Gastroesophageal sphincter (tissue), 4 donors: ENCODE results near the gene TIMM9. TPM values are rescaled to one million over a fixed set of nuclear protein-coding genes. Genes with fewer than 3 reads are reported as not detected.

ENCODE experiments used
- ATAC-seq: fragments of 150-250 bp; one replicate; pipeline ENCODE4 v1.9.1; 2016; ENCODE audit warnings: mild to moderate bottlenecking, moderate library complexity
- H3K27ac ChIP-seq, 4 donors: fragments of 200-600 bp; sonication (generic) in 3 of 4; 1 replicate in 3 of 4; 2 replicates in 1 of 4; pipeline ENCODE4 v1.5.1; 2016 to 2019
- H3K27me3 ChIP-seq: fragments of 200-600 bp; sonication (generic); one replicate; pipeline ENCODE4 v1.5.1; 2019
- H3K36me3 ChIP-seq, 2 donors: fragments of 200-600 bp; sonication (generic); one replicate each; pipeline ENCODE4 v1.5.1; 2019; ENCODE audit warnings: control low read depth in 1 of 2
- H3K4me1 ChIP-seq, 3 donors: fragments of 200-600 bp; sonication (generic); 1 replicate in 2 of 3; 2 replicates in 1 of 3; pipeline ENCODE4 v1.5.1; 2016 to 2019; ENCODE audit warnings: control low read depth in 2 of 3
- H3K4me3 ChIP-seq, 2 donors: fragments of 200-600 bp; sonication (generic); one replicate each; pipeline ENCODE4 v1.5.1; 2019; ENCODE audit warnings: mild to moderate bottlenecking in 1 of 2, moderate library complexity in 1 of 2
- H3K9me3 ChIP-seq, 3 donors: fragments of 200-600 bp; sonication (generic); one replicate each; pipeline ENCODE4 v1.5.1; 2017 to 2019; ENCODE audit warnings: control low read depth in 2 of 3
- EP300 ChIP-seq: sonication (generic); formaldehyde crosslinking; IDR thresholded peaks from one replicate; pipeline ENCODE4 v1.6.1; 2017; ENCODE audit warnings: antibody characterized with exemption, mild to moderate bottlenecking
- POLR2A ChIP-seq, 2 donors: fragments of 450-650 bp; IDR thresholded peaks; one replicate each; pipeline ENCODE4 v1.6.1; 2017; ENCODE audit warnings: antibody characterized with exemption in 2 of 2, mild to moderate bottlenecking in 2 of 2, moderate library complexity in 1 of 2
- POLR2AphosphoS5 ChIP-seq: sonication (generic); formaldehyde crosslinking; IDR thresholded peaks from one replicate; pipeline ENCODE4 v1.6.1; 2017; ENCODE audit warnings: antibody characterized with exemption
- WGBS, 2 donors: methylation state at CpG; one replicate each; pipeline ENCODE4 v1.1.5; 2018; ENCODE audit warnings: low coverage in 1 of 2; 5-methylcytosine and 5-hydroxymethylcytosine counted together
- total RNA-seq, 4 donors: library from RNA; depleted of rRNA; stranded (reverse); fragments of >200 nt; gene quantifications; one replicate each; pipeline ENCODE4 v1.1.0, GENCODE V29; 2016
- TF ChIP-seq, protein P1 (sequence below), 4 experiments: fragments of 200-600 bp in 2 of 4; fragments of 450-650 bp in 2 of 4; sonication (generic) in 1 of 4; IDR thresholded peaks; one replicate each; pipeline ENCODE4 v1.5.1; 2017 to 2019; ENCODE audit warnings: antibody characterized with exemption in 4 of 4, mild to moderate bottlenecking in 2 of 4, moderate library complexity in 2 of 4

Gene TIMM9, protein sequence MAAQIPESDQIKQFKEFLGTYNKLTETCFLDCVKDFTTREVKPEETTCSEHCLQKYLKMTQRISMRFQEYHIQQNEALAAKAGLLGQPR
- 100 to 1,000 TPM in 1 of 4 donors, 10 to 100 TPM in 3; 36.8 to 141 (median 49.4) TPM for total RNA-seq

DNA sequence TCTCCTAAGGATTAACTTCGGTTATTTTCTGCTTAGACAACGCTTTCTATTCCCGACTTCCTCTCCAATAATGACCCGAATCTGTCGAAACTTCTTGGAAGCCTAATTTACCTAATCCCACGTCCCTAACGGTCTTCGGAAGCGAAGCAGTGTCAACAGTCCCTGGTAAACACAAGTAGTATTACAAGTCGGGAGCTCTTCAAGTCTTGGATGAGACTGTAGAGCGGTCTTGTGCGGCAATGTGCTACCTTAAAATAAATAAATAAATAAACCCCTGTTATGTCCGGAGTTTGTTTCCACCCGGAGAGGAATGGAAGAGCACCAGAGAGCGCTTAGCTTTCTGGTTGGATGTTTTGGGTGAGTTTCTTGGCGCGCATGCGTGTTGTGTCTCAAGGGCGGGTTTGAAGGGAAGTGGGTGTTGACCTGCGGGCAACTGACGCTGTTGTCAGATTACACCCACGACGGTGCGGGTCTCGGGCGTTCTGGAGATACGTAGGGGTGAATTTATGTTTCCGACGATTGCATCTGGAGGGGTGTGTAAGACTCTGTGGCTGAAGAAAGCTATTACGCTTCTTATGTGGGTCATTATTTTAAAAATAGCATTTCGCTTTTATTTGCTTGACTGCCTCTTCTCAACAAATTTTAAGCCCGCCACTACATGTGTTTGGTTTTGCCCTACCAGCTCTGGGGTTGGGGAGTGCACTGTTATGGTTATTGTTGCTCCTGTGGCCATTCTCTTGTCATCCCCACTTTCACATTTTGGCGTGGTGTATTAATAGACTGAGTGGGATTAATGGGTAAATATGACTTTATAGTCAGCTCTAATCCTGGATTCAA lies at the start of gene TIMM9, which contains the start of gene KIAA0586:
Gene TIMM9, minus strand, starts transcription at position 251 of the 837 bp plus-strand sequence. CDS start 15,586 bp downstream, outside the sequence.
Gene KIAA0586, plus strand, starts transcription at position 439 of the 837 bp plus-strand sequence. CDS start 546 bp downstream, outside the sequence.
- 0% methylated on average over 30 to 33 of the region's 33 CpGs for WGBS, 2 donors
- H3K27ac ChIP-seq: peak within 1 kb of the TSS; percentile 84 to 100 (median 90)
- ATAC-seq: peak; percentile 98
- H3K27me3 ChIP-seq: no peaks in the 10 kb centered on the region
- no peaks in the 10 kb centered on the region for H3K9me3 ChIP-seq
- peaks cover 5 to 44% (median 17%) of the 10 kb centered on the region in 3 donors for H3K4me1 ChIP-seq
- TF ChIP-seq POLR2A (IDR thresholded peaks at IDR 0.05) (peak; percentile 68 to 70), POLR2AphosphoS5 (peak; percentile 90), EP300 (no peak)
- TF ChIP-seq, protein P1, sequence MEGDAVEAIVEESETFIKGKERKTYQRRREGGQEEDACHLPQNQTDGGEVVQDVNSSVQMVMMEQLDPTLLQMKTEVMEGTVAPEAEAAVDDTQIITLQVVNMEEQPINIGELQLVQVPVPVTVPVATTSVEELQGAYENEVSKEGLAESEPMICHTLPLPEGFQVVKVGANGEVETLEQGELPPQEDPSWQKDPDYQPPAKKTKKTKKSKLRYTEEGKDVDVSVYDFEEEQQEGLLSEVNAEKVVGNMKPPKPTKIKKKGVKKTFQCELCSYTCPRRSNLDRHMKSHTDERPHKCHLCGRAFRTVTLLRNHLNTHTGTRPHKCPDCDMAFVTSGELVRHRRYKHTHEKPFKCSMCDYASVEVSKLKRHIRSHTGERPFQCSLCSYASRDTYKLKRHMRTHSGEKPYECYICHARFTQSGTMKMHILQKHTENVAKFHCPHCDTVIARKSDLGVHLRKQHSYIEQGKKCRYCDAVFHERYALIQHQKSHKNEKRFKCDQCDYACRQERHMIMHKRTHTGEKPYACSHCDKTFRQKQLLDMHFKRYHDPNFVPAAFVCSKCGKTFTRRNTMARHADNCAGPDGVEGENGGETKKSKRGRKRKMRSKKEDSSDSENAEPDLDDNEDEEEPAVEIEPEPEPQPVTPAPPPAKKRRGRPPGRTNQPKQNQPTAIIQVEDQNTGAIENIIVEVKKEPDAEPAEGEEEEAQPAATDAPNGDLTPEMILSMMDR (IDR thresholded peaks at IDR 0.05): no peak
- H3K4me3 ChIP-seq: peak within 1 kb of the TSS; percentile 82 to 100
- H3K36me3 ChIP-seq: peaks cover 0 to 38% of the 10 kb centered on the region in 2 donors

DNA sequence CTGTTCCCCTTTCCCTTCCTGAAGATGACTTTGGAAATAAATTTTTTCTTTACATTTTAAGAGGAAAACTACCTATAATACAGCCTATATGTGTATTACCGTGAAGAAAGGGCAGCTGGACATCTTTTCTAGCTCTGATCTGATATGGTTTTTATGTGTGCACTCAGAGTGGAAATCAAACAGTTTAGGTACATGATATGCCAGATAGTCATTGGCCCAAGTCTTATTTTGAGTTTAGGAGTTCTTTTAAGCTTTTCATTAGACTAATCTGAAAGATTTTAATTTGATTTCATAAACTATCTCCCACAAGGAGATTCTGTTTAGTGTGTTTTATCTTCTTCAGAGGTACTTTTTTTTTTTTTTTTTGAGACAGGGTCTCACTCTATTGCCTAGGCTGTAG lies 49.0 kb upstream of the TIMM9 start:
- Histone ChIP-seq H3K36me3 (peaks cover 0 to 56% of the 10 kb centered on the region in 2 donors), H3K4me3 (no peak overlapping the region), H3K4me1 (no peaks in the 10 kb centered on the region), H3K9me3 (no peaks in the 10 kb centered on the region), H3K27me3 (no peaks in the 10 kb centered on the region), H3K27ac (no peak overlapping the region)
- TF ChIP-seq EP300 (no peak), POLR2AphosphoS5 (no peak), POLR2A (IDR thresholded peaks at IDR 0.05) (no peak)
- TF ChIP-seq, protein P1 (IDR thresholded peaks at IDR 0.05): no peak
- no peak for ATAC-seq
- WGBS, 2 donors: 100% methylated on average over 1 of the region's 1 CpG

DNA sequence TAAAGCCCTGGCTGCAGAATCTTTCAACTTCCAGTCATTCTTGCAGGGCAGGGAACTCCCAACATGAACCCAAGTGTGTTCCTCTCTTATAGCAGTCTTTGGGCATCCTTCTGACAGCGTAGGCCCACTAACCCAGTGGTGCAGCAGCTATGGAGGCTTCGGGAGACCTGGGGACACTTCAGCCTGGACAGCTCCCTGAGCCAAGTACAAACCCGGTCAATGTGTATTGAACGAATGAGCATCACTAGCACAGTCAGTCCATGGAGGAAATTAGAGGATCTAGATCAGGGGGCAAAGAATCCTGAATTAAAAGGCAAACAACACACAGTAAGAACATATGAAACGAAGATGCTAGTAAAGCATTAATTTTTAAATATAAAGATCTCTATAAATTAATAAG lies 42.0 kb upstream of the TIMM9 start:
- Histone ChIP-seq H3K4me1 (no peaks in the 10 kb centered on the region), H3K36me3 (peaks cover 0 to 66% of the 10 kb centered on the region in 2 donors), H3K27ac (no peak overlapping the region), H3K27me3 (no peaks in the 10 kb centered on the region), H3K9me3 (no peaks in the 10 kb centered on the region), H3K4me3 (no peak overlapping the region)
- WGBS, 2 donors: 88 to 92% methylated on average over 1 to 5 of the region's 5 CpGs
- ATAC-seq: no peak
- no peak for TF ChIP-seq EP300
- no peak for TF ChIP-seq POLR2A (IDR thresholded peaks at IDR 0.05)

DNA sequence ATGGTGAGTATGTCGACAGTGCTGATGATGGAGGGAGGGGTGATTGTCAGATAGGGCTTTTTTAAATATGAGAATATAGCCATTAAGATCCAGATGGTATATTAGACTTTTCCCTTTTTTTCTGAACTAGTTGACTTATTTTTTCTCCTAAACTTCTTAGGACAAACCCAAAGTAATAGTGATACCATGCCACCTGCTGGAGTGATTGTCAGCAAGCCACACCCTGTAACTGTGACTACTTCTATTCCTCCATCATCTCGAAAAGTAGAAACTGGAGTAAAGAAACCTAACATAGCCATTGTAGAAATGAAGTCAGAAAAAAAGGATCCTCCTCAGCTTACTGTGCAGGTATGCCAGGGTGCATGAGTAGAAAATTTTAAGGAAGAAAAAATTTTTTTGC lies 40.2 kb upstream of the TIMM9 start:
- Histone ChIP-seq H3K9me3 (no peaks in the 10 kb centered on the region), H3K36me3 (peaks cover 0 to 81% of the 10 kb centered on the region in 2 donors), H3K4me3 (no peak overlapping the region), H3K27ac (no peak overlapping the region), H3K27me3 (no peaks in the 10 kb centered on the region), H3K4me1 (no peaks in the 10 kb centered on the region)
- TF ChIP-seq, protein P1 (IDR thresholded peaks at IDR 0.05): no peak
- TF ChIP-seq EP300: no peak
- no peak for TF ChIP-seq POLR2AphosphoS5
- TF ChIP-seq POLR2A (IDR thresholded peaks at IDR 0.05): no peak
- 86 to 92% methylated on average over 1 to 2 of the region's 2 CpGs for WGBS, 2 donors
- ATAC-seq: no peak

DNA sequence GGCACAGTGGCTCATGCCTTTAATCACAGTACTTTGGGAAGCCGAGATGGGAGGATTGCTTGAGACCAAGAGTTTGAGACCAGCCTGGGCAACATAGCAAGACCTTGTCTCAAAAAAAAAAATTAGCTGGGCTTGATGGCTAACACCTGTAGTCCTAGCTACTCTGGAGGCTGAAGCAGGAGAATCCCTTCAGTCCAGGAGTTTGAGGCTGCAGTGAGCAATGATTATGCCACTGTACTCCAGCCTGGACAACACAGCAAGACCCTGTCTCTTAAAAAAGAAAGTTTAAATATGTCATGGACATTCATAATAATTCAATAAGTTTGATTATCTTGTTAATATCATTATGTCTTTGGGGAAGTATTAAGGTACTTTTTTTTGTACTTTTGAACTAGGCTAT lies 39.1 kb upstream of the TIMM9 start:
- peaks cover 0 to 82% of the 10 kb centered on the region in 2 donors for H3K36me3 ChIP-seq
- no peak overlapping the region for H3K4me3 ChIP-seq
- TF ChIP-seq POLR2A (IDR thresholded peaks at IDR 0.05): no peak
- 90% methylated on average over 1 of the region's 1 CpG; no CpG with 5 or more reads in 1 of the 2 donors for WGBS, 2 donors
- ATAC-seq: no peak
- no peaks in the 10 kb centered on the region for H3K27me3 ChIP-seq
- H3K9me3 ChIP-seq: no peaks in the 10 kb centered on the region
- no peak overlapping the region for H3K27ac ChIP-seq
- H3K4me1 ChIP-seq: no peaks in the 10 kb centered on the region
